Activated gamma-delta T cell treated with Interleukin-2 at 50 U/mL for 16 hours (primary cell): ENCODE data around the gene PKNOX2.

Source experiments
- DNase-seq: peaks from one replicate; pipeline ENCODE4 v3.0.0-alpha.2; 2020

PKNOX2 gene

DNA sequence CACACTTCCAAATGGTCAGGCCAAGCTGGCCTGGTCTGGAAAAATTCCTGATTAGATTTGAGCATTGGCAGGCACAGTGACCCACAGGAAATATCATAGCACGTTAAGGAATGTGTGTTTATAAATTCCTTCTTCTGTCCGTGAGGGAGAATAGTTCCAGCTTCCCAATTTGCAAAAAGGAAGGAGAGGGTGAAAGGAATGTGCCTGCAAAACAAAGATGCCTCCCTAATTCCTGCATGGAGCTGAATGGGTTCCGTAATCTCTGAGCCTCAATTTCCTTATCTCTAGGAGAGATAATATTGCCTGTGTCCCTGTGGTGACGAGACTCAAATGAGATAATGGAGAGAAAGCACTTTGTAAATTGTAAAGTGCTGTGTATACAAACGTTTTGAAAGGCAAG is 226.4 kb downstream of the PKNOX2 start:
- DNase-seq: no peak

DNA sequence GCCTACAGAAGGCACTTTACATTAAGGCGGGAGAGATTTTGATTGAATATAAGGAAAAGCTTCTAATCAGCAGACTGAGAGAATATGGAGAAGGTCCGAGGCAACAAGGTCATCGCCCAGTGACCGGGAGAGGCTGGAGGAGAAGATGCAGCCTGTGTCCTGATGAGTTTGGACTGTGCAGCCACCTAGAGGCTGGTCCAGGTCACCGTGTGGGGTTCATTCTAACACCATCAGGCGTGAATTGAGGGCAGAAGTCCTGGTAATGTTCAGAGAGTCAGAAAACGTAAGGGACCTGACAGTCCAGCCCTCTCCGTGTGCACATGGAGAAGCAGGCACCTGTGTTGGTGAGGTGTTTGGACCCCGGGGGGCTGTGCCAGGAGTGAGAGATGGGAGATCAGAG is 228.8 kb downstream of the PKNOX2 start:
- DNase-seq: no peak

DNA sequence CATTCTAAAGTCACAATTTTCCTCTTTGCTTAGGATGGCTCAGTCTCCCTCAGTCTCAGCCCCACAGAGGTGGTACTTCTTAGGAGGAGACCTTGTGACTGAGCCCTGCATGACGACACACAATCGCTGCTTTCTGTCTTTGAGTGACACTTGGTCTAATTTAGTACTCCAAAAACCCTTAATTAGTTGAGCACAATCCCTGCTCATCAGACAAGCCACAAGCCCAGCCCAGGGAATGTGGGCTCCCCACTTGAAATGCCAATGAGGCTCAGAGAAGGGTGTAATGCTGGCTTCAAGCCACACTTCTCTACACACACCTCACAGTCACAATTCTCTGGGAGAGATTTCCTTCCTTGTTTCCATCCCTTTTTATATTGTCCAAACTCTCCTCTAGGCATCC is 229.7 kb downstream of the PKNOX2 start:
- DNase-seq: no peak

DNA sequence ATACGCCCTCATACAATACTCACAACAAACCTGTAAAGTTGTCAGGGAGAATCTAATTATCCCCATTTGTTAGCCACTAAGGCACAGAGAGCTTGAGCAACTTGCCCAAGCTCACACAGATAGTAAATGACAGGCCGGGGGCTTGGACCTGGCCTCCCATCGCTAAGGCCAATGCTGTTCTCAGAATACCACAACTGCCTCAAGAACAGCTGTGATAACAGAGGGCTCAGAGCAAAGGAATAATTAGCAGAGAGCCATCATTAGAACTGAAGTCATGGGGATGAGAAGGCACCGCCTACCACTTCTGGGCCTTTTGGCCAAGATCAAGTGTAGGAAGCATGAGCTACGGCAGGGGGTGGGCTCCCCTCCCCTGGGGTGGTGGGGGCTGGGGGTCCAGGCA is 232.9 kb downstream of the PKNOX2 start:
- no peak for DNase-seq

DNA sequence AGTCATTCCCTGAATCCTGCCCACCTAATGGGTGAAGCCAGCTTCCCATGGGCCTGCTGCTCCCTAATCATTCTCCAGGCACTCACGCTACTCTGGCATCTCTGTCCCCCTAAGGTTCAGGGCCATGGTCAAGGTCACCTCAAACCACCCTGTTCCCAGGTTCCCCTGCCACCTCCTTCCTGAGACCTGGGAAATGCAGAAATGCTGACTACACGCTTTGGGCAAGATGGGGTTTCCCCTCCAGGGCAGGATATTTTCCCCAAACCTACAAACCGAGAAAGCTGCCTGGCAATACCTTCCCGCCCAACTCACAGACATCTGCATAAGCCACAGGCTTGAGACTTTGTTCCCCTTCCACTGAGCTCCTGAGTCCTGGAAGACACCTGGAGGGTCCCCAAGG is 233.9 kb downstream of the PKNOX2 start:
- no peak for DNase-seq

DNA sequence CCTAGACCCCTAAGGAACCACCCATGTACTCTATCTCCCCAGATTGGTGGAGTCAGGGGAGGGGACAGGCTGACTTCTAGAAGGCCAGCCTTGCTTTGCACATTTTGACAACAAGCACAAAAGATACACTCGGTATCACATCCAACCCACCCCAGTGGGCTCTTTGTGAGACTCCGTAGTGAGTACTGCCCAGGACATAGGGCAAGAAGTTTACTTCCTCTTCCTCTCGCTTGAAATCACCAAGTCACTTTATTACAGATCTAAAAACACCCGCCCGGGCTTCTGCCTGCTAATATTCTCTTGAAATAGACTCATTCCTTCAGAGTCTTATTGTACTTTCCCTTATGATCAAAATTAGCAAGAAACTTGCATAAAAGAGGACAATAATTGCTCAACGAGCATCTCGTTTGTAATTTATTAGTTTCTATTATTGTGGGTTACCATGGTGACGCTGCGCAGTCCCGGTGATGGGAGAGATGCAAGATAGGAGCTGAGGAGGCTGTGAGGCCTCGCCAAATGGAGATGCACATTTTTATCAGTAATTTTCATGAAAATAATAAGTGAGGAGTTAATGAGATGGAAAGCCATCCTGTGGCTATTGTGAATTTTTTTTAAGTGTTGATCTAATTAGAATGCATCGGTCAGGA is 234.6 kb downstream of the PKNOX2 start:
- no peak for DNase-seq

DNA sequence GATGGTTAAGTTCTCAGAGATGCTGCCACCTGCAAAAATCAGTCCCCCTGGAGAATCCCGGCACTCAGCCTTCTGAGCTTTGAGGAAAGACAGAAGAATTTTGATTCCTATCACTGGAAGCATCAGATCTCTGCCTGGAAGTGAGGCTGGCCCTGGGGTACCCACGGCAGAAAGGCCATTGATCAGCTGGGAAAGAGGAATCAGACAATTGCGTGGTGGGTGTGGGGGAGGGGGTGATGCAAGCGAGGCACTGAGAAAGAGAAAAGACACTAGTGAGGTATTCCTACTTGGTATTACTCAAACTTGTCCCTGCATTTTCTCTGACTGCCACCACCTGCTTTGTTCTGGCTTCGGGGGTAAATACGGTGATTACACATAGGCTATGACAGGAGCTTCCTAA is 235.4 kb downstream of the PKNOX2 start:
- DNase-seq: no peak

DNA sequence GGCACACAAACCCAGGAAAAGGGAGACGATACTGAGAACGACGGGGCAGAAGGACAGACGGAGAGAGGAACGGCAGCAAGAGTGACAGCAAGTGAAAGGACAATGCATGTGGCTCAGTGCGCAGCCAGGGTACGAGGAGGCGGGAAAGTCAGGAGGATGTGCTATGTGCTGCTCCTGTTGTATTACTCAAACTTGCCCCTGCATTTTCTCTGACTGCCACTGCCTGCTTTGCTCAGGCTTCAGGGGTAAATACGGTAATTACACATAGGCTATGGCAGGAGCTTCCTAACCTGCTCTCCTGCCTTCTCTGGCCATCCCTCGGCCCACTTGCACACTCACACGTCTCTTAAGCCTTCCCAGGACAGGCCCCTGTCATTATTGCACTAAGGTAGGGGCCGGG is 236.7 kb downstream of the PKNOX2 start:
- no peak for DNase-seq

DNA sequence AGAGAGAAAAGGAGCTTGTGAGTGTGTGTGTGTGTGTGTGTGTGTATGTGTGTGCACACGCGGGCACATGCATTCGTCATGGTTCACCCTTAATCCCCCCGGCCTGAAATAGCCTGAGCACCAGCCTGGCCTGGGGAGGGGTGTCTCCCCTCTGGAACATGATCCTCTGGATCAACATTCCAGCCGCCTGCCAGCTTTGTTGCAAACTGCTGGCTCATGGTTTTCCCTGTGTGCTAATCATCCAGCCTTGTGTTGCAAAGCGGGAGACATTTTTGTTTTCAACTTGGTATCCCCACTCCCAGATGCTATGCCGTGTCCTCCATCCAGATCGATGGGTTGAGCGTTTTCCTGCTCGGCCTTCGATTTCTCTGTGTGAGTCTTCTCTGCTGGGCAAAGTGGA is 237.2 kb downstream of the PKNOX2 start:
- DNase-seq: no peak

DNA sequence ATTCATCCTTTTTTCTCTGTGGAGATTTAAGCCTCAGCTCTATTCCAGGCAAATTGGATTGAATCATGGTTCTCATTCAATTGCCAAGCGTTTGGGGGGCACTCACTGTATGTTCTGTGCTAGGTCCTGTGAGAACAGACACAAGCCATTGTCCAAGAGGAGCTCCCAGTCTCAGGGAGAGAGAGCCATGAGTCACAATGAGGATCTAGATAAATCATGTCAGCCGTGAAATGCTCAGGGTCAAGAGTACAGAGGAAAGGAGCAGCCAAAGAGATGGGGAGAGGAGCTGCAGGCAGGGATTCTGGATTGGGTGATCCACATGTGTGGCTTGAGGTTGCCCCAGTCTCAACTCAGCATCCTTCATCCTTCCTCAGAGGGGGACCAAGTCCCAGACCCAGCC is 237.9 kb downstream of the PKNOX2 start:
- DNase-seq: no peak

DNA sequence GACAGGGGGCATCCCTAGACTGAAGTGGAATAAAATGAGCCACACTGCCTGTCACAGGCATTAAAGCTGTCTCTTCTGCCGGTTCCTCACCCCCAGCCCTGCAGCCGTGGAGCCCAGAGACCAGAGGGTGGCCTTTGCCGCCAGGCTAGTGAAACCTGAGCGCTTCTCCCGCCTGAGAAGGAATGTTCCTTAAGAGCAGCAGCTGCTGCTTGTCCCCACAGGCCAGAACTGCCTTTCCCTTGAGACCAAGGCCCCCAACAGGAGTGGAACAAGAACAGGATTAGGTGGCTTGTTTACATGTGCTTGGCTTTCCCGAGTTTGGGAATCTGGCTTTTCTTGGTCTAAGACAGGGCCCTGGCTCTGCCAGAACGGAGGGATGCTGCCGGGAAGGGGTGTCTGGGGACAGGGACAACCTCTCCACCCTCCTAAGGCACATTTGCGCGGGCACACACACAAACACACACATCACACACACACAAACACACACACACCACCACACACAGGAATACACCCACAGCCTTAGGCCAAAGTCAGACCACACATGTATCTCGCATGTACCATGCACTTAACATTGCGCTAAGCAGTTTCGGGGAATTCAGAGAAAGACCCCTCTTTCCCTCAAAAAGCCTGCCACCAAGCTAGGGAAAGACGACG is 239.7 kb downstream of the PKNOX2 start:
- no peak for DNase-seq

DNA sequence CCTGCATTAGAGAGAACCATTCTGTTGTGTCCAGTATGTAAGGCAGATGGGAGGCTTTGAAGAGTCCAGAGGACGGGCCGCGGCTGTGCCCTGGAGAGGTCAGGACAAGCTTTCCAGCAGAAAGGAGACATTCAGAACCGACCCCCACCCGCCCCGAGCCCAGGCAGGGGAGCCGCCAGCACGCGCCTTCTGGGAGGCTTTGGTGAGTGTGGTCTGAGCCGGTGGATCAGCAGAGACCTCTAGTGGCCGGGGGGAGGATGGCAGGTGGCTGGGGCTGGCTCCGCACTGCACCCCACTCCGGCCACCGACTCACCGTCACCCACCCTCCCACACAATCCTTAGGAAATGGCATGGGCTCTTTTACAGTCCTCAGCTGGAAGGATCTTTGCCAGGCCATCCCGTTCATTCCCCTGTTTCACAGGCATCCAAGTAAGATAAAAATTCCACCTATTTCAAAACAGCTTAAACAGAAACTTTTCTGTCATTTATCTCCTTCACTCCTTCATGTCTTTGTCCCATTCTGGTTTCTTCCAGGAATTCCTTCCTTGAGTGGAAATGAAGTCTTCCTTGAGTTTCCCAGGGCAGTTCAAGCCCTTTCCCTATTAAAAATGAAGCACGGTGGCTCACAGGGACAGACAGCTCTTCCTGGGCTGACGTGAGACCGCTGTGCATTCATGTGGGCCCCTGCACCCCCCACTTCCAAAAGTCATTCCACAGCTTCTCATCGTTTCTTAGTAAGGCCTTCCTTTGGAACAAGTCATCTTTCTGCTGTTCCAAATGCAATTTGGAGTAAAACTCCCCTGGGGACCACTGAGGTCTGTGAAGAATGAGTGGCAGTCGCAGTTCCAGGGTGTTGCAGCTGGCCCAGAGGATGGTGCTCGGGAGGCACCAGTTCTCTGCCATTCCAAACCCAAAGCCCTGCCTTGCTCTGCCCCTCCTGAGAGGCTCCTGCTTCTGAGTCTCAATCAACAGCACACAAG is 240.6 kb downstream of the PKNOX2 start:
- DNase-seq: peak; percentile 68

DNA sequence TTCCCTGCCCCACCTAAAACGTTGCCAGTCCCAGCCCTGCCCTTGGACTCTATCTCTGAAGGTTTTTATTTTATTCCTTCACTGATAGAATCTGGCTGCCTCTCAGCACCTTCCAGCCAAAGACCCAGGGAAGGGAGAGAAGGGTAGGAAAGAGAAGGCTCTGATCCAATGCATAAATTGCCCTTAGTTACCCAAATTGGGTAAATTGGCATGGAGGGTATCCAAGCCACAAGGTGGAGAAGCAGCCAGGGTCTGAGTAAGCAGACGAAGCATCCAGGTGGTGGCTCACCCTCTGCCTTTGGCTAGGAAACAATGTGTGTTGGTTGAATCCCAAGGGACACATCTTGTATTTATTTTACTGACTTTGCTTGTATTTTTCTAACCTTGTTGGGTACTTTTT is 242.5 kb downstream of the PKNOX2 start:
- no peak for DNase-seq

DNA sequence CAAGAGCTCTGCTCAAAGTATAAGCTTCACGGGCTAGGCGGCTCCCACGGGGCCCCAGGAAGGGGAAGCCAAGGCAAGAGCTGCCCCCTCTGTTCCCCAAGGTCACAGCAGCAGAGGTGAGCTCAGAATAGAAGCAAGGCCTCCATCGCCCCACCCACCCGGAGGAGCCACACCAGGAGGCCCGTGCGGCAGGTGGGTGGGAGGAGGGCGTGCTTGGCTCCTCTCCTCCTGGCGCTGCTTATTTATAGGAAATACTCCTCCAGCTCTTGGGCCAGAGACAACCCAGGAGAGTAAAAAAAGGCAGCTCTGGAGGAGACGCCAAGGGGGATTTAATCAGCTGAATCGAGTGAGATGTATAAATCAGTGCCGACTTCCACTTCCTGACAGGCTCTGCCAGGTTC is 243.8 kb downstream of the PKNOX2 start:
- no peak for DNase-seq

DNA sequence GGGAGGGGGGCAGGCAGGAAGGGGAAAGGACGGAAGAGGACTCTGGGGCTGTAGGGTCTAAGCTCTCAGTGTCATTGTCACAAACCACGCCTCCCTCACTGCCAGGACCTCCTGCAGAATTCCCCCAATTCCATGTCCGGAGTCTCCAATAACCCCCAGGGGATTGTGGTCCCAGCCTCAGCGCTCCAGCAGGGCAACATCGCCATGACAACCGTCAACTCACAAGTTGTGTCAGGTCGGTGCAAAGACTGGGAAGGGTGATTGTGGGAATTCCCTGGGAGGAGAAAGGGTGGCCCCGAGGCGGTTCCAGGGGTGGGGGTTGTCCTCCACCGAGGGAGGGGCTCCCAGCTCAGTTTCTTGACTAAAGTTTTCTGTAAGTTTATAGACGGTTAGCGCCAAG is 245.5 kb downstream of the PKNOX2 start:
- no peak for DNase-seq

DNA sequence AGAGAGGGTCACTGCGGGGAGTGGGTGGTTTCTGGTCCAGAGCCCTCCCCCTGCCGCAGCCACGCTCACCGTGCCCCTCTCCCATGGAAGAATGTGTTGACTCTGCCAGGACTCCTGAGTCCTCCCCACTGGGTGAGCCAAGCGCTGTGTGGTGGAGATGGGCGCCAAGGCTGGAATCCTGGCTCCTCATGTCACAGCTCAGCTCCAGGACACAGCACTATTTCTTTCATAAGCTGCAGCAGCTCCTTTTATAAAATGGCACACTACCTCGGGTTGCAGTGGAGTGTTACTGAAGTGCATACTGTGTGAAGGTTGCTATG is 247.6 kb downstream of the PKNOX2 start:
- DNase-seq: no peak

DNA sequence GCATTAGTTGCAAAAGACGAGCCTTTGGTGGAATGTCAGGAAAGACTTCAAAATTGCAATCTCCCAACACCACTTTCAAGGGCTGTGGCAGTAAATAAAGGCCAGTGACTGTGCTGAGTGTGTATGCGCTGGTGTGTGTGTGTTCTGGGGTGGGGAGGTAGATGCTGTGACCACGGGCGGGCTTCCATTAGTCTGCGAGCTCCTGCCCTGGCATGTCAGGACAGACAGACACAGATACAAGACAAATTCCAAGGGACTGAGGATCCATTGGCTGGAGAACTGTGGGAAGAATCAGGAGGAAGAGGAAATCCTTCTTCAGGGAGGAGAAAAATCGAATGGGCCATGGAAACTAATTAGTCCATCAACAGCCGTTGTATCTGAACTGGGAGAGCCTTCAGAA is 248.0 kb downstream of the PKNOX2 start:
- DNase-seq: no peak

DNA sequence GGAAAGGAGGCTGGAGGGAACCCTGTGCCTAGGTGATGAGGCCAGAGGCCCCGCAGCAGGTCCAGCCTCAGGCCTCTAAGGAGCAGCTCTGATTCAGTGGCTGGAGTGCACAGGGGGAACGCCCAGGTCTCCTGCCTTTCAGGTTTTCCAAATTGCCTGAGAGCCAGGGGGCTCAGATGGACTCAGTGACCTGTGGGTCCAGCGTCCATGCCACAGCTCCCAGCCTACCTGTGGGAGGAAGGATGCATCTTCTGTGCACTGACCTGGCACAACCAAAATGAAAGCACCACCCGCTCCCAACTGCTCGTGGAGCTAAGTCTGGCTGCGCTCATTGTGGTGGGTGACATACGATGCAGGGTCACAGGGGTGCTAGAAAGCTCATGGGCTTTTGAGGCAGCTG is 248.7 kb downstream of the PKNOX2 start:
- no peak for DNase-seq

DNA sequence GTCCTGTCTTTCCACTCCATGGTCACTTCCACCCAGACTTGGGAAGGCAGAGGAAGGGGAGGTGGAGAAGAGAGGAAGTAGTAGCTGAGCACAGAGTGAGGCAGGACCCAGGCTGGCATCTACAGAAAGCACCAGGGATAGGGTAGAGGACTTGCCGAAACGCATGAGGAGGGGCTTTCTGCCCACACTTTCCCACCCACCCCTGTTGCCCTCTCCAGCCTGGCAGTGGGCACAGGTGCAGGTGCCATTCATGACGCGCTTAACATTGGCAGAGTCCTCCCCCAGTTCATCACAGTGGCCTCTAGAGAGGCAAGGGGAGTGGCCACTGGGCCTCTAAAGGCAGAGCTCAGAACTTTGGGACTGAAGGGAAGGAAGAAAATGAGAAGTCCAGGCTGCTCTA is 249.6 kb downstream of the PKNOX2 start:
- DNase-seq: no peak

DNA sequence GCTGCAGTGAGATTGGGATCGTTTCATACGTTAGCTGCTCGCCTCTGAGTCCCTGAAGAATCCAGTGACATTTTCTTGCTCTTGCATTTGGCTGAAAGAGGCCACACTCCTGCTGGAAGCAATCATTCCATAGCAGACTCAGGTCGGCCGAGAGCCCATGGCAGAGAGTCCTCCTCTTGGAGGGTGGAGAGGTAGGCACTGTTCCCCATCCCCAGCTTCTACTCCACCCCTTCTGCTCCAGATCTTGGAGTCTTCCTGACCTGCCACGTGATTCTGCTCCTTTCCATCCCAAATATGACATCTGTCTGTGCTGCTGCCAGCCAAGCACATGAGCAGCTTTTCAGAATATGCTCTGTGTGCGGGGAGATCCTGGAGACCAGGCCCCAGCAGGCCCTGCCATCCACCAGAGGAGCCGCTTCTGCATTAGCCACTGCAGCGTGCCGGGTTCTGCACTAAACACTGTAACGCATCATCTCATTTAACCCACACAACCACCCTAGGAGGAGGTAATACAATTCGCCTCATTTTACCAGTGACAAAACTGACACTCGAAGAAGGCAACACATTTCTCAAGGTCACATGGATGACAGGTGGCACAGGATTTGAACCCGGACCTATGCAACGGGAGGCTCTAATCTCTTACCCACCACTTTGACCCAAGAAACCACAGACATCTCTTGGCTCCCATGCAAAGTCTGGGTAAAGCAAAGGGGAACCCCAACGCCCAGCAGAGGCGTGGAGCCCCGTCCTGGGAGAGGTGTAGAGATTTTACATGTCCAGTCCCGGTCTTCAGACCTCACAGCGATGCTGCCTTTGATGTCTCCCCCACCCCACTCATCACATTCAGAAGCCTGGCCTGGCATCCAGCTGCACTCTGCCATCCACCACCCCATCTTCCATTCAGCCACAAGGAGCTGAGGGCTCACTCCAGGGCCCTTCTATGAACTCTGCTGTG is 252.7 kb downstream of the PKNOX2 start:
- no peak for DNase-seq

DNA sequence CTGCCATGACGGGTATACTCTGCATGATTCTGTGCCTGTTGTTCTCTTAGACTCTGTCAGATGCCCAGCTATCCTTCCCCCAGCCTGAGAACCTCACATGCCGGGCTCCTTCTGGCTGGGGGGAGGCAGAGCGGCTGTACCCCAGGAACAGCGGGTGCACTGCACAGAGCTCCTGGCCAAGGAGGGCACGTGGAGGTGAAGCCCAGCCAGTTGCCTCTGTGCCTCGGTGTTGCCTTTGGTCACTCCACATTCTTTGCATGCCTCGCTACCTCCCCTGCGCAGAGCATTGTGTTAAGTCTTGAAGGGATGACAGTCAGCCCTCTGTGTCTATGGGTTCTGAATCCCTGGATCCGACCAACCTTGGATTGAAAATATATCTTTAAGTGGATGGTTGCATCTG is 253.8 kb downstream of the PKNOX2 start:
- DNase-seq: no peak

DNA sequence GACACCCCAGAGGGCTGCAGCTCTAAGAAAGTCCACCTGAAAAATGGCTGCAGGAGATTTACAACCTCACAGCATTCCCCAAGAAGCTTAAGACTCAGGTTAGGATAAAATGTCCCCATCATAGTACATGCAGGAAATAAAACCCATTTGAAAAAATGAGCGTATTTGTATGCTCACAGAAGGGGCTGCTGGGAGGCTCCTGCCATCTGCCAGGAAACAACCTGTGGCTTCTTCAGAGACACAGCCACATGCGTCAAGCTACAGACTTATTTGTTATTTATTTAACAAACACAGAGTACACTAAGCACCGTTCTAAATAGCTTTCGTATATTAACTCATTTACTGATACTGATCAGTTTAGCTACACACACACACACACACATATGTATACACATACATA is 258.1 kb downstream of the PKNOX2 start:
- DNase-seq: no peak

DNA sequence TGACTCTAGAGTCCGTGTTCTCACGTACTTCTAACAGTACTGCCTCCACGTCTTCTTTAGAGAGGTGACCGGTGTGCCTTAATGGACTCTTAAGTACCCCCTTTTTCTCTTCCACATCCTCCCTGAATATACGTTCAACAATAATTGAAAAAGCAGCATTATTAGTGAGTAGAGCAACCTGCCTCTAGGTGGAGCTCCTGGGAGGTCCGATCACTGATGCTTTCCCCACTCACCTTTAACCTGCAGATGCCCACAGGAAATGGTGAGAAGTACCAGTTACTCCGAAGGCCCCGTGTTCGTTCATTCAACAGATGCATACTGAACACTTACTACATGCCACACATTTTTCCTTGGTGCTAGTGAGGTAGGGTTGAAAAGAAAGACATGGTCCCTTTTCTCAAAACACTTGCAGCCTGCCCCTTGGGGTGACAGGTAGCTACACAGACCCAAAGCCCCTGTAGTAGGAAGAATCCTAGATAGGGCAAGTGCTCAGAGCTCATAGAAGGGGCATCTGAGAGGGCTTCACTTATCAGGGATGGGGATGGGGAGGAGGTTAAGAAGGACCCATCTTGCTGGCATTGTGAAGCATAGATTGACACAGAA is 258.8 kb downstream of the PKNOX2 start:
- DNase-seq: no peak
